IMR-90 (cell line): ENCODE results near the gene SAFB2. TPM values are rescaled to one million over a fixed set of nuclear protein-coding genes. Genes with fewer than 3 reads are reported as not detected.

Experiments used
- ATAC-seq: fragments of 200-7000 bp; cut with Tn5 transposase; 2 replicates; pipeline ENCODE4 v1.9.1; 2020; ENCODE audit warnings: low read depth, mild to moderate bottlenecking, moderate library complexity
- BruUV-seq: library from RNA; stranded (reverse); fragments of 400-500 nt; replicated peaks from 2 replicates; lab custom pipeline; 2021; lab: Mats Ljungman, UMichigan
- CTCF ChIA-PET: fragments of 300-600 bp; formaldehyde crosslinking; extraction: SDS; loops from one replicate; lab custom pipeline; 2021; ENCODE audit warnings: antibody characterized with exemption; lab: Yijun Ruan, JAX
- POLR2A ChIA-PET: fragments of 300-600 bp; sonication (Branson Sonifier 250); formaldehyde crosslinking; loops from one replicate; lab custom pipeline; 2022; ENCODE audit warnings: antibody characterized with exemption; ENCODE audit not compliant: unreplicated experiment; lab: Charles Lee
- DNase-seq: peaks from one replicate; pipeline ENCODE4 v3.0.0; 2013
- H2AFZ ChIP-seq: replicated peaks from 2 replicates; pipeline ENCODE3; 2013; ENCODE audit warnings: low read length, mild to moderate bottlenecking; ENCODE audit not compliant: poor library complexity
- H2AK5ac ChIP-seq: 2 replicates; pipeline ENCODE4 v1.6.1; 2013; ENCODE audit warnings: low read depth, low read length, inconsistent platforms
- H2AK9ac ChIP-seq: replicated peaks from 2 replicates; pipeline ENCODE3; 2013; ENCODE audit warnings: mild to moderate bottlenecking, low read depth, low read length, moderate library complexity; ENCODE audit not compliant: poor library complexity
- H2BK120ac ChIP-seq: 2 replicates; pipeline ENCODE4 v1.6.1; 2013; ENCODE audit warnings: low read depth, low read length, inconsistent platforms
- H2BK15ac ChIP-seq: 3 replicates; pipeline ENCODE4 v1.6.1; 2013; ENCODE audit warnings: low read depth, low read length, inconsistent platforms
- H2BK20ac ChIP-seq: 2 replicates; pipeline ENCODE4 v1.6.1; 2013; ENCODE audit warnings: low read depth, mild to moderate bottlenecking, inconsistent platforms, low read length, moderate library complexity
- H2BK5ac ChIP-seq: 2 replicates; pipeline ENCODE4 v1.6.1; 2013; ENCODE audit warnings: mild to moderate bottlenecking, low read depth, low read length, inconsistent platforms; ENCODE audit not compliant: poor library complexity, severe bottlenecking
- H3K14ac ChIP-seq: replicated peaks from 2 replicates; pipeline ENCODE4 v1.6.1; 2013; ENCODE audit warnings: low read depth, low read length, inconsistent platforms
- H3K18ac ChIP-seq: 2 replicates; pipeline ENCODE4 v1.6.1; 2013; ENCODE audit warnings: low read depth, low read length, control low read depth
- H3K23ac ChIP-seq: 2 replicates; pipeline ENCODE4 v1.6.1; 2013; ENCODE audit warnings: low read depth, low read length, inconsistent platforms
- H3K27ac ChIP-seq: 2 replicates; pipeline ENCODE4 v1.5.1; 2013; ENCODE audit warnings: mild to moderate bottlenecking, control low read depth, low read length; ENCODE audit not compliant: insufficient read depth
- H3K27me3 ChIP-seq: 2 replicates; pipeline ENCODE4 v1.6.1; 2013; ENCODE audit warnings: low read length; ENCODE audit not compliant: control insufficient read depth, insufficient read depth
- H3K36me3 ChIP-seq: 2 replicates; pipeline ENCODE4 v1.6.1; 2013; ENCODE audit warnings: low read length, mixed read lengths; ENCODE audit not compliant: control insufficient read depth, insufficient read depth
- H3K4ac ChIP-seq: 2 replicates; pipeline ENCODE4 v1.6.1; 2013; ENCODE audit warnings: low read depth, low read length, inconsistent platforms
- H3K4me1 ChIP-seq: 2 replicates; pipeline ENCODE4 v1.6.1; 2013; ENCODE audit warnings: low read length, mixed read lengths; ENCODE audit not compliant: control insufficient read depth, insufficient read depth
- H3K4me2 ChIP-seq: 2 replicates; pipeline ENCODE4 v1.6.1; 2013; ENCODE audit warnings: low read depth, mild to moderate bottlenecking, control low read depth, low read length, moderate library complexity
- H3K4me3 ChIP-seq: 2 replicates; pipeline ENCODE4 v1.5.1; 2013; ENCODE audit warnings: low read depth, mild to moderate bottlenecking, control low read depth, low read length, moderate library complexity; ENCODE audit not compliant: insufficient read depth
- H3K56ac ChIP-seq: 2 replicates; pipeline ENCODE4 v1.6.1; 2013; ENCODE audit warnings: low read length, inconsistent platforms; ENCODE audit not compliant: insufficient read depth; ENCODE audit errors: extremely low read depth
- H3K79me1 ChIP-seq, 2 experiments: 2 replicates each; pipeline ENCODE4 v1.6.1; 2013; ENCODE audit warnings: low read length in 2 of 2, inconsistent platforms in 1 of 2, low read depth in 1 of 2
- H3K9ac ChIP-seq: 2 replicates; pipeline ENCODE4 v1.6.1; 2013; ENCODE audit warnings: low read depth, low read length, control low read depth
- H3K9me1 ChIP-seq: 2 replicates; pipeline ENCODE4 v1.6.1; 2013; ENCODE audit warnings: low read length, inconsistent platforms; ENCODE audit not compliant: insufficient read depth
- H3K9me3 ChIP-seq: 2 replicates; pipeline ENCODE4 v1.6.1; 2013; ENCODE audit warnings: low read length; ENCODE audit not compliant: control insufficient read depth, insufficient read depth
- H4K20me1 ChIP-seq: 2 replicates; pipeline ENCODE4 v1.6.1; 2013; ENCODE audit warnings: low read length, inconsistent platforms; ENCODE audit not compliant: insufficient read depth
- H4K5ac ChIP-seq: 2 replicates; pipeline ENCODE4 v1.6.1; 2013; ENCODE audit warnings: mild to moderate bottlenecking, low read depth, low read length, control low read depth
- H4K8ac ChIP-seq, 2 experiments: 2 replicates each; pipeline ENCODE4 v1.6.1; 2013; ENCODE audit warnings: low read depth in 2 of 2, low read length in 2 of 2, control low read depth in 1 of 2, inconsistent platforms in 1 of 2
- H4K91ac ChIP-seq: 2 replicates; pipeline ENCODE4 v1.6.1; 2013; ENCODE audit warnings: low read depth, low read length, inconsistent platforms; ENCODE audit not compliant: insufficient read depth
- BHLHE40 ChIP-seq: fragments of 150-350 bp; IDR thresholded peaks from 2 replicates; pipeline ENCODE4 v1.6.1; 2016; ENCODE audit warnings: mild to moderate bottlenecking, low read depth, low read length
- FOS ChIP-seq: fragments of 150-350 bp; IDR thresholded peaks from 2 replicates; pipeline ENCODE4 v1.6.1; 2016; ENCODE audit warnings: low read depth, low read length
- WGBS, 2 experiments: methylation state at CpG; one replicate each; pipeline versions ENCODE4 v1.1.5 to v1.1.7; 2013; ENCODE audit warnings: missing lambda C conversion rate in 2 of 2; ENCODE audit not compliant: insufficient read length in 1 of 2; ENCODE audit errors: extremely low coverage in 2 of 2; 5-methylcytosine and 5-hydroxymethylcytosine counted together
- dilution Hi-C: fragments of 300-500 bp; cut with HindIII; formaldehyde crosslinking; loops from one replicate; pipeline ENCODE4 v1.14.3; 2018; ENCODE audit warnings: low sequenced_read_pairs; ENCODE audit not compliant: unreplicated experiment
- in situ Hi-C: fragments of 300-500 bp; cut with MboI; formaldehyde crosslinking; loops from 3 replicates; pipeline ENCODE4 v1.14.3; 2019; ENCODE audit warnings: low sequenced_read_pairs, inconsistent platforms, mixed read lengths
- intact Hi-C: fragments of 100-400 bp; cut with micrococcal nuclease; formaldehyde crosslinking; loops from 2 replicates; pipeline ENCODE4 v1.10.0; 2022
- polyA plus RNA-seq, 3 experiments: library from polyadenylated mRNA; depleted of rRNA; stranded (reverse); fragments of >200 nt; gene quantifications; 2 replicates each; pipeline ENCODE4 v1.2.3, GENCODE V29; 2012; ENCODE audit warnings: low replicate concordance in 1 of 3
- total RNA-seq: library from RNA; depleted of rRNA; stranded (reverse); fragments of >200 nt; gene quantifications from 2 replicates; pipeline ENCODE4 v1.2.3, GENCODE V29; 2012
- TF ChIP-seq, protein P1 (sequence below): conservative IDR thresholded peaks from 2 replicates; pipeline ENCODE4 v1.5.1; 2012; ENCODE audit warnings: mild to moderate bottlenecking, low read depth, low read length, improper control_type of control experiment

Gene SAFB2
- total and polyA plus RNA-seq, 2 of the 4 experiments (the other 2 are of a cell fraction): 11.8 to 26.2 TPM

DNA sequence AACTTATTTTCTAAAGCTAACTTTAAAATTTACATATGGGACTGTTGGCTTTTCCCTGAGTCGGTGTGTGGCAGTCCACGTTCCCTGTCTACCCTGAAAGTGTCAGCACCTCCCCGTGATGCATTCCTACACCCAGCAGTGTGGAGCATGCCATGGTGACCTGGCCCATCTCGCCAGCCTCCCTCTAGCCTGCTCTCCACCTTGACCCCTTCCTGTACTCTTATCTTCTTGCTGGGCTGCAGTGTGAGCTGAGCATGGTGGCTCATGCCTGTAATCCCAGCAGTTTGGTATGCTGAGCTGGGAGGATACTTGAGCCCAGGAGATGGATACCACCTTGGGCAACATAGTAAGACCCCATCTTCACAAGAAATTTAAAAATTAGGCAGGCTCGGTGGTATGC is 32.4 kb upstream of the SAFB2 start:
- no peak for DNase-seq
- Histone ChIP-seq H2BK20ac (no peak overlapping the region), H3K4me1 (no peaks in the 10 kb centered on the region), H3K18ac (no peak overlapping the region), H3K36me3 (peaks cover 79% of the 10 kb centered on the region), H3K4me3 (no peak overlapping the region), H4K8ac (no peak overlapping the region), H3K27ac (no peak overlapping the region), H4K20me1 (no peaks in the 10 kb centered on the region; the same call in 1 of the 2 replicates), H3K23ac (no peak overlapping the region), H3K56ac (no peak overlapping the region), H2BK15ac (no peak overlapping the region), H3K9me1 (0 out of 2 replicates have a peak, but pooled peaks cover 2% of the 10 kb centered on the region), H2AFZ (no peak overlapping the region), H2AK9ac (peak overlapping the region; percentile 42), H3K9ac (no peak overlapping the region), H4K91ac (no peak overlapping the region), H3K4ac (no peak overlapping the region), H2BK120ac (no peak overlapping the region), H3K79me1 (peaks cover 17 to 32% of the 10 kb centered on the region in 2 experiments), H4K5ac (no peak overlapping the region), H3K14ac (no peak overlapping the region), H3K9me3 (no peaks in the 10 kb centered on the region), H2BK5ac (no peak overlapping the region), H3K4me2 (no peak overlapping the region), H2AK5ac (no peak overlapping the region), H3K27me3 (no peaks in the 10 kb centered on the region)
- ChIA-PET POLR2A (no interaction called here), CTCF (no interaction called here)
- TF ChIP-seq, protein P1, sequence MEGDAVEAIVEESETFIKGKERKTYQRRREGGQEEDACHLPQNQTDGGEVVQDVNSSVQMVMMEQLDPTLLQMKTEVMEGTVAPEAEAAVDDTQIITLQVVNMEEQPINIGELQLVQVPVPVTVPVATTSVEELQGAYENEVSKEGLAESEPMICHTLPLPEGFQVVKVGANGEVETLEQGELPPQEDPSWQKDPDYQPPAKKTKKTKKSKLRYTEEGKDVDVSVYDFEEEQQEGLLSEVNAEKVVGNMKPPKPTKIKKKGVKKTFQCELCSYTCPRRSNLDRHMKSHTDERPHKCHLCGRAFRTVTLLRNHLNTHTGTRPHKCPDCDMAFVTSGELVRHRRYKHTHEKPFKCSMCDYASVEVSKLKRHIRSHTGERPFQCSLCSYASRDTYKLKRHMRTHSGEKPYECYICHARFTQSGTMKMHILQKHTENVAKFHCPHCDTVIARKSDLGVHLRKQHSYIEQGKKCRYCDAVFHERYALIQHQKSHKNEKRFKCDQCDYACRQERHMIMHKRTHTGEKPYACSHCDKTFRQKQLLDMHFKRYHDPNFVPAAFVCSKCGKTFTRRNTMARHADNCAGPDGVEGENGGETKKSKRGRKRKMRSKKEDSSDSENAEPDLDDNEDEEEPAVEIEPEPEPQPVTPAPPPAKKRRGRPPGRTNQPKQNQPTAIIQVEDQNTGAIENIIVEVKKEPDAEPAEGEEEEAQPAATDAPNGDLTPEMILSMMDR: no peak
- TF ChIP-seq BHLHE40: no peak
- TF ChIP-seq FOS: no peak
- dilution Hi-C loops: no loop called here
- no TSS peak for BruUV-seq
- intact Hi-C loops: no loop called here
- in situ Hi-C loops: no loop called here
- WGBS, 2 experiments: 100% methylated on average over 2 of the region's 5 CpGs; no CpG with 5 or more reads in 1 of the 2 experiments
- ATAC-seq: no peak
